GM21576 (cell line): ENCODE data around the gene RMI1.
"Not testable (repeated sequence)": the region's sequence is repeated elsewhere in the genome, so short reads cannot be mapped to it uniquely, and the experiment has no call there.

Experiments
- ATAC-seq: cut with Tn5 transposase; IDR thresholded peaks from one replicate; pipeline ENCODE4 v1.9.1; 2021; ENCODE audit warnings: mild to moderate bottlenecking, moderate library complexity; ENCODE audit not compliant: unreplicated experiment

RMI1 gene

DNA sequence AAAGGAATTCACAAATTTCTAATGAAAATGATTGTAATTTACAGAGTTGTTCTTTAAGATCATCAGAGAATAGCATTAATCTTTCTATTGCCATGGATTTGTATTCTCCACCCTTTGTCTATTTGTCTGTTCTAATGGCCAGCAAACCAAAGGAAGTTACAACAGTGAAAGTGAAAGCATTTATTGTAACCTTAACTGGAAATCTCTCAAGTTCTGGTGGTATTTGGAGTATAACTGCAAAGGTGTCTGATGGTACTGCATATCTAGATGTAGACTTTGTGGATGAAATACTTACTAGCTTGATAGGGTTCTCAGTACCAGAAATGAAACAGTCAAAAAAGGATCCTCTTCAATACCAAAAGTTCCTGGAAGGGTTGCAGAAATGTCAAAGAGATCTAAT lies 21.7 kb downstream of the RMI1 start:
- peak; percentile 77 for ATAC-seq

DNA sequence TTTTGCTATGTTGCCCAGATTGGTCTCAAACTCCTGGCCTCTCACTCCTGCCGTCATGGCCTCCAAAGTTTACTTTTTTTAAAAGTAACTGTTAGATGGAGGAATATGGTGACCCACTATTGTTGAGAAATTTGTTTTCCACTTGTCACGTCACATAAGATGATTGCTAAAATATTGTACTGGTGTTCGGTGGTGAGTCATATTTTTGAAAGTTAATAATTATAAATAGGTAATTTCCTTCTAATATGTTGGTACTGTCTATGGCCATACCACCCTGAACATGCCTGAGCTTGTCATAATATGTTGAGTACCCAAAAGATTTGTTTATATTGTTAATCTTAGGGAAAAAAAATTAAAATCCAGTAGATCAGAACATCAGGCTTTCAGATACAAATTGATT lies 22.6 kb downstream of the RMI1 start:
- no peak for ATAC-seq

- no peak for ATAC-seq
These were observed 27.1 kb downstream of the RMI1 start for GRCh38 chr9:84007662-84008061.

DNA sequence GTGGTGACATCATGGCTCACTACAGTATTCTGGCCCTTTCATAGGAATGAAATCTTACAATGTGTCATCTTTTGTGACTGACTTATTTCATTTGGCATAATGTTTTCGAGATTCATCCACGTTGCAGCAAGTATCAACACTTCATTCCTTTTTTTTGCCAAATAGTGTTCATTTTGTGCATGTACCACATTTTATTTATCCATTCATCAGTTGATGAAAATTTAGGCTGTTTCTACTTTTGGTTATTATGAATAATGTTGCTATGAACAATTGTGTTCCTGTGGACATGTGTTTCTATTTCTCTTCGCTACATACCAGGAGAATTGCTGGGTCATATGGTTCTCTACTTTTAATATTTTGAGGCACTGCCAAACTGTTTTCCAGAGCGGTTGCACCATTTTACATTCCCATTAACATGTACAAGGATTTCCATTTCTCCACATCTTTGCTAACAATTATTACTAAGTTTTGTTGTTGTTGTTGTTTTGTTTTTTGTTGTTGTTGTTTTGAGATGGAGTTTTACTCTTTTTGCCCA lies 43.5 kb downstream of the RMI1 start:
- ATAC-seq = no peak

- ATAC-seq = no peak
These were observed 46.6 kb downstream of the RMI1 start for GRCh38 chr9:84027201-84027600.

DNA sequence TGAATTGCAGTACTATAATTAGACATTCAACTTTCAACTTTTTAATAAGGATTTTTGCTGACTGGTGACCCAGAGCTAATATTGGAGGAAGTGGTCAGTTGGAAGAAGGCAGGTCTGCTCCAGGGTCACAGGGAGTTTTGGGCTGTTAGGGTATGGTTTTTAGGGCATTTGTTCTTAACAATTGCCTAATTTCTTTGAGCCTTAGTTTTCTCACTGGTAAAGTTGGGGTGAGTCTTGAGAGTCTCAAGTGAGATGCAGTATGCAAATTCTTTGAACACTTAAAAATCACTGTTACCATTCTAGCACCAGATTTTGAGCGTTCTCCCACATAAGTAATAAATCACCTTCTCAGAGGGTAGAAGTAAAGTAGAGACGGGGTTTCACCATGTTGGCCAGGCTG lies 50.9 kb downstream of the RMI1 start:
- ATAC-seq = no peak

DNA sequence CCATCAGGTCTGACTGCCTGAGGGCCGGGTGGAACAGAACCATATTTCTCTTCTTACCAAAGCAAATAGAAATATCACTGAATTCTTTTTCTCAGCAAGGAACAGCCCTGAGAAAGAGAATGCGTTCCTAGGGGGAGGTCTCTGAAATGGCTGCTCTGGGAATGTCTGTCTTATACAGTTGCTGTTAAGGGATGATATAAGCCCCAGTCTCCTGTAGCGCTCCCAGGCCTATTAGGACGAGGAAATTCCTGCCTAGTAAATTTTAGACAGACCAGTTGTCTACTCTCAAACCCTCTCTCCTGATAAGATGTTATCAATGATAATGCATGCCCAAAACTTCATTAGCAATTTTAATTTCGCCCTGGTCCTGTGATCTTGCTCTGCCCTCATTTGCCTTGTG lies 61.3 kb downstream of the RMI1 start:
- ATAC-seq = not testable (repeated sequence)

DNA sequence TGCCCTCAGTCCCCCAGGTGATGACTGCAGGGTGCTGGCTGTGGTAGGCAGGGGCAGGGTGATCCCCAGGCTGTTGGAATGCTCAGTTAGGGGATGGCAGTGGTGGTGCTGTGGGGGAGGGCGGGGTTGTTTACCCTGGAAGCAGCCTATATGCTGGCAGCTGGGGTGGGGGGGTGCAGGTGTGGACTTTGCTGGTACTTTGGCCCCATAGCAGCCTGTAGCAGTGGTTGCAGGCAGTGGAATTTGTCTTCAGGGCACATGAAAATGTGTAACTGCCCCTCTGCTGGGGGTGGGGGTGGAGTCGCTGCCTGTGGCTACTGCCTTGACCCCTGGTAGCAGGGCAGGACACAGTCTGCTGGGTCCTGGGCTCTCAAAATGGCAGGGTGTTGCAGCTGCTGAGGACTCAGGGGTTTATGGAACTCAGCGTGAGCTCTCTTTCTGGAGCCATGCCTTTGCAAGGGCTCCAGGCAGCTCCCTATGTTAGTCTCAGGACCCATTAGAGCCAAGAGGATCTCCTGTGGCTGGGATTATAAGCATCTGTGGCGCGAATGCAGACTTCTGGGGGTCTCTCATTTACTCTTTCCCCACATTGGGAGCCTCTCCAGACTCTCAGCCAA lies 65.0 kb downstream of the RMI1 start:
- ATAC-seq = no peak
